ENCODE data around the gene INPP5J. TPM values are rescaled to one million over a fixed set of nuclear protein-coding genes. Genes with fewer than 3 reads are reported as not detected.

The INPP5J gene
- total and polyA plus RNA-seq, 10 of the 15 experiments (the other 5 are each of a cell fraction or from before 2014, with no cell fraction given) = 0.18 to 2.8 (median 1.5) TPM; not detected in 1

GRCh38 chr22:31086703-31087330 is 35.9 kb upstream of the INPP5J start (continued):
- no peak for TF ChIP-seq CHD1 (IDR thresholded peaks at IDR 0.05; ENCODE audit: low read depth, low read length)
- no peak for TF ChIP-seq NFXL1 (IDR thresholded peaks at IDR 0.05; ENCODE audit: borderline replicate concordance)
- TF ChIP-seq KAT2A (conservative IDR thresholded peaks at IDR 0.05; ENCODE audit: control insufficient read depth, low read depth, low read length) = no peak
- no peak for TF ChIP-seq CTCF (IDR thresholded peaks at IDR 0.05 in 2 of 3, conservative IDR thresholded peaks at IDR 0.05 in 1 of 3; ENCODE audit: control insufficient read depth in 2 of 3, extremely low read depth in 1 of 3, insufficient read depth in 1 of 3, low read depth in 3 of 3, low read length in 3 of 3)
- no peak for TF ChIP-seq BCL11A (IDR thresholded peaks at IDR 0.05; ENCODE audit: low read depth, low read length)
- TF ChIP-seq RAD51 (IDR thresholded peaks at IDR 0.05) = no peak
- TF ChIP-seq BACH1 (IDR thresholded peaks at IDR 0.05; ENCODE audit: borderline replicate concordance) = no peak
- TF ChIP-seq ZSCAN29 (IDR thresholded peaks at IDR 0.05) = no peak
- TF ChIP-seq IRF3 (IDR thresholded peaks at IDR 0.05) = no peak
- TF ChIP-seq RUNX3 (IDR thresholded peaks at IDR 0.05; ENCODE audit: low read length) = no peak
- no peak for TF ChIP-seq ASH2L (IDR thresholded peaks at IDR 0.05; ENCODE audit: borderline replicate concordance, low read depth)
- no peak for TF ChIP-seq RAD21 (IDR thresholded peaks at IDR 0.05; ENCODE audit: insufficient read depth, low read depth, low read length)

All from GM12878 (cell line).